HepG2 (cell line): Measurements from ENCODE around the gene SPAG7. TPM values are rescaled to one million over a fixed set of nuclear protein-coding genes. Genes with fewer than 3 reads are reported as not detected.

Source experiments
- CEBPG ChIP-seq: IDR thresholded peaks from 2 replicates; pipeline ENCODE4 v1.6.1; 2016
- CHD4 ChIP-seq: fragments of 200-600 bp; sonication (generic); IDR thresholded peaks from 2 replicates; pipeline ENCODE4 v1.7.0; 2017; ENCODE audit warnings: mild to moderate bottlenecking, low read length, borderline replicate concordance
- ESRRA ChIP-seq: sonication (generic); formaldehyde crosslinking; IDR thresholded peaks from 2 replicates; pipeline ENCODE4 v1.5.1; 2020; ENCODE audit warnings: mild to moderate bottlenecking, low read depth, missing genetic modification reagents
- FLYWCH1 ChIP-seq: sonication (generic); formaldehyde crosslinking; IDR thresholded peaks from 2 replicates; pipeline ENCODE4 v1.8.1; 2023; ENCODE audit warnings: mild to moderate bottlenecking, missing genetic modification reagents
- KMT2A ChIP-seq: sonication (generic); formaldehyde crosslinking; IDR thresholded peaks from 2 replicates; pipeline ENCODE4 v1.4.0; 2020; ENCODE audit warnings: missing genetic modification reagents
- MTF2 ChIP-seq: sonication (generic); formaldehyde crosslinking; IDR thresholded peaks from 2 replicates; pipeline ENCODE4 v1.5.0; 2020; ENCODE audit warnings: missing genetic modification reagents, borderline replicate concordance
- NKX3-1 ChIP-seq: sonication (generic); formaldehyde crosslinking; IDR thresholded peaks from 2 replicates; pipeline ENCODE4 v1.5.0; 2020; ENCODE audit warnings: missing genetic modification reagents
- RERE ChIP-seq: IDR thresholded peaks from 2 replicates; pipeline ENCODE4 v1.6.1; 2016; ENCODE audit warnings: low read depth, missing genetic modification reagents, missing compliant biosample characterization
- SOX6 ChIP-seq, 2 experiments: fragments of 450-650 bp in 1 of 2; sonication (generic) in 1 of 2; formaldehyde crosslinking in 1 of 2; IDR thresholded peaks; 2 replicates each; pipeline versions ENCODE4 v1.4.0 to v1.6.1; 2017 to 2020; ENCODE audit warnings: antibody characterized with exemption in 1 of 2, mild to moderate bottlenecking in 1 of 2, missing genetic modification reagents in 1 of 2
- ZFP36 ChIP-seq: fragments of 150-350 bp; IDR thresholded peaks from 2 replicates; pipeline ENCODE4 v1.6.1; 2018; ENCODE audit warnings: borderline replicate concordance, low read length, low read depth; ENCODE audit not compliant: partially characterized antibody
- ZFX ChIP-seq: sonication (generic); formaldehyde crosslinking; IDR thresholded peaks from 2 replicates; pipeline ENCODE4 v1.4.0; 2020; ENCODE audit warnings: mild to moderate bottlenecking, low read depth, missing genetic modification reagents, moderate library complexity
- ZNF138 ChIP-seq: sonication (generic); formaldehyde crosslinking; IDR thresholded peaks from 2 replicates; pipeline ENCODE4 v1.5.0; 2020; ENCODE audit warnings: mild to moderate bottlenecking, low read depth, missing genetic modification reagents
- ZNF263 ChIP-seq: sonication (generic); formaldehyde crosslinking; IDR thresholded peaks from 2 replicates; pipeline ENCODE4 v1.4.0; 2020; ENCODE audit warnings: missing genetic modification reagents
- ZNF30 ChIP-seq: sonication (generic); formaldehyde crosslinking; IDR thresholded peaks from 2 replicates; pipeline ENCODE4 v1.5.0; 2020; ENCODE audit warnings: mild to moderate bottlenecking, missing genetic modification reagents
- ZNF343 ChIP-seq: sonication (generic); formaldehyde crosslinking; IDR thresholded peaks from 2 replicates; pipeline ENCODE4 v1.4.0; 2020; ENCODE audit warnings: mild to moderate bottlenecking, missing genetic modification reagents
- ZNF468 ChIP-seq: sonication (generic); formaldehyde crosslinking; IDR thresholded peaks from 2 replicates; pipeline ENCODE4 v1.8.0; 2022; ENCODE audit warnings: mild to moderate bottlenecking, moderate library complexity, missing genetic modification reagents
- ZNF552 ChIP-seq: sonication (generic); formaldehyde crosslinking; IDR thresholded peaks from 2 replicates; pipeline ENCODE4 v1.9.0; 2022; ENCODE audit warnings: missing genetic modification reagents, mild to moderate bottlenecking, borderline replicate concordance
- ZNF589 ChIP-seq: sonication (generic); formaldehyde crosslinking; conservative IDR thresholded peaks from 2 replicates; pipeline ENCODE4 v1.8.0; 2022; ENCODE audit warnings: mild to moderate bottlenecking, moderate library complexity, missing genetic modification reagents
- ZNF747 ChIP-seq: sonication (generic); formaldehyde crosslinking; IDR thresholded peaks from 2 replicates; pipeline ENCODE4 v1.8.1; 2023; ENCODE audit warnings: missing genetic modification reagents, mild to moderate bottlenecking, borderline replicate concordance
- ZNF770 ChIP-seq: sonication (generic); formaldehyde crosslinking; IDR thresholded peaks from 2 replicates; pipeline ENCODE4 v1.5.0; 2020; ENCODE audit warnings: mild to moderate bottlenecking, missing genetic modification reagents
- ZNF776 ChIP-seq: sonication (generic); formaldehyde crosslinking; IDR thresholded peaks from 2 replicates; pipeline ENCODE4 v1.4.0; 2020; ENCODE audit warnings: mild to moderate bottlenecking, missing genetic modification reagents
- polyA plus RNA-seq, 8 experiments: library from polyadenylated mRNA; depleted of rRNA in 3 of 8; stranded (reverse) in 7 of 8; unstranded in 1 of 8; fragments of >200 nt; fragmentation: Illumina TruSeq in 4 of 8; extraction: Trizol in 4 of 8; gene quantifications; 2 replicates each; pipeline versions ENCODE4 v1.2.1 to v1.2.3, GENCODE V29; 2011 to 2016; ENCODE audit warnings: low read depth in 4 of 8, missing spikeins in 1 of 8, mixed read lengths in 1 of 8; ENCODE audit not compliant: insufficient read depth in 1 of 8
- total RNA-seq, 5 experiments: library from RNA; depleted of rRNA; stranded (reverse); fragments of >200 nt; fragmentation: Illumina TruSeq; extraction: Trizol; gene quantifications; 2 replicates each; pipeline ENCODE4 v1.2.3, GENCODE V29; 2016; ENCODE audit warnings: low read depth in 1 of 5

Gene SPAG7
- total and polyA plus RNA-seq, 2 of the 13 experiments (the other 11 are each of a cell fraction or from before 2014, with no cell fraction given), result 51.0 to 59.0 TPM

- no peak for TF ChIP-seq RERE (CRISPR knock-in tag)
- no peak for TF ChIP-seq ESRRA (CRISPR knock-in tag)
- TF ChIP-seq MTF2 (CRISPR knock-in tag), result no peak
- TF ChIP-seq ZNF589, result no peak
- peak; percentile 84 for TF ChIP-seq ZNF770
- TF ChIP-seq SOX6 (IDR thresholded peaks at IDR 0.05), result no peak
- no peak; the same call in 1 of the 2 replicates for TF ChIP-seq SOX6 (CRISPR knock-in tag; IDR thresholded peaks at IDR 0.05)
- TF ChIP-seq CHD4, result no peak
- no peak for TF ChIP-seq FLYWCH1 (CRISPR knock-in tag)
- no peak for TF ChIP-seq KMT2A (CRISPR knock-in tag)
- TF ChIP-seq ZNF138 (CRISPR knock-in tag), result no peak
- no peak for TF ChIP-seq ZNF552 (CRISPR knock-in tag)
- no peak for TF ChIP-seq ZFP36
- TF ChIP-seq ZNF468 (CRISPR knock-in tag), result no peak
- TF ChIP-seq ZNF776, result no peak
- TF ChIP-seq ZNF343 (CRISPR knock-in tag), result no peak
- no peak; the same call in 1 of the 2 replicates for TF ChIP-seq ZFX (CRISPR knock-in tag)
- TF ChIP-seq NKX3-1, result no peak
- TF ChIP-seq CEBPG (CRISPR knock-in tag), result no peak
- TF ChIP-seq ZNF263 (CRISPR knock-in tag), result no peak
- 0 out of 2 replicates have a peak, but pooled peaks have one; percentile 38 for TF ChIP-seq ZNF747
- no peak for TF ChIP-seq ZNF30 (CRISPR knock-in tag)
These were observed 26.9 kb downstream of the SPAG7 start (continued) for GRCh38 chr17:4940555-4941318.
